ENCODE results near the gene ATP6AP1. TPM values are rescaled to one million over a fixed set of nuclear protein-coding genes. Genes with fewer than 3 reads are reported as not detected.
A peak's percentile ranks its signal among the peaks of the same experiment; 100 is the strongest.

The ATP6AP1 gene
- total and polyA plus RNA-seq, 3 donors from 2014 or later = 95.1 to 158 (median 119) TPM

GRCh38 chrX:154452823-154453222, 24.3 kb downstream of the ATP6AP1 start:
- no peak for TF ChIP-seq POLR2A (IDR thresholded peaks at IDR 0.05)
- no peak for TF ChIP-seq CTCF (IDR thresholded peaks at IDR 0.05)
- no peaks in the 10 kb centered on the region for H3K4me1 ChIP-seq
- no peak overlapping the region for H3K27ac ChIP-seq
- WGBS, 2 donors = 91 to 95% methylated on average over 7 to 9 of the region's 9 CpGs
- no peaks in the 10 kb centered on the region for H3K36me3 ChIP-seq (ENCODE audit: low read depth, missing control alignments)
- H3K9me3 ChIP-seq = no peaks in the 10 kb centered on the region
- no peaks in the 10 kb centered on the region for H3K27me3 ChIP-seq
- no peak for DNase-seq
- H3K4me3 ChIP-seq = no peak overlapping the region
- intact Hi-C loops (cut with DNase I; ENCODE audit: low total_unique reads) = no loop called here

- intact Hi-C loops (cut with DNase I; ENCODE audit: low total_unique reads) = no loop called here
- TF ChIP-seq CTCF (IDR thresholded peaks at IDR 0.05) (no peak), POLR2A (IDR thresholded peaks at IDR 0.05) (no peak)
- Histone ChIP-seq H3K36me3 (ENCODE audit: low read depth, missing control alignments) (no peaks in the 10 kb centered on the region), H3K27ac (peak overlapping the region in 1 of 2 donors; percentile 56), H3K4me1 (no peaks in the 10 kb centered on the region), H3K9me3 (no peaks in the 10 kb centered on the region), H3K27me3 (no peaks in the 10 kb centered on the region), H3K4me3 (peak overlapping the region; percentile 44 to 55)
- DNase-seq = peak; percentile 30
- WGBS, 2 donors = 8 to 9% methylated on average over 12 to 33 of the region's 65 CpGs
These were observed 29.1 kb downstream of the ATP6AP1 start for GRCh38 chrX:154457491-154458115.

GRCh38 chrX:154458116-154458953, 29.9 kb downstream of the ATP6AP1 start, which contains the start of gene PLXNA3:
PLXNA3 (plus strand) TSS chrX:154458281; CDS start chrX:154460184, 1,903 bp downstream.
- Histone ChIP-seq H3K27me3 (no peaks in the 10 kb centered on the region), H3K4me3 (peak within 1 kb of the TSS; percentile 55 to 66), H3K9me3 (no peaks in the 10 kb centered on the region), H3K36me3 (ENCODE audit: low read depth, missing control alignments) (no peaks in the 10 kb centered on the region), H3K27ac (peak within 1 kb of the TSS in 1 of 2 donors; percentile 56), H3K4me1 (no peaks in the 10 kb centered on the region)
- no peak for TF ChIP-seq CTCF (IDR thresholded peaks at IDR 0.05)
- WGBS, 2 donors = 1% methylated on average over 20 of the region's 88 CpGs; no CpG with 5 or more reads in 1 of the 2 donors
- peak; percentile 29 for DNase-seq
- intact Hi-C loops (cut with DNase I; ENCODE audit: low total_unique reads) = no loop called here

- Histone ChIP-seq H3K27ac (no peak overlapping the region), H3K36me3 (ENCODE audit: low read depth, missing control alignments) (no peaks in the 10 kb centered on the region), H3K9me3 (no peaks in the 10 kb centered on the region), H3K27me3 (no peaks in the 10 kb centered on the region), H3K4me1 (no peaks in the 10 kb centered on the region), H3K4me3 (peak overlapping the region; percentile 55 to 66)
- 15 to 30% methylated on average over 2 to 13 of the region's 15 CpGs for WGBS, 2 donors
- DNase-seq = peak; percentile 38
- TF ChIP-seq POLR2A (IDR thresholded peaks at IDR 0.05) = no peak
- no peak for TF ChIP-seq CTCF (IDR thresholded peaks at IDR 0.05)
- intact Hi-C loops (cut with DNase I; ENCODE audit: low total_unique reads) = no loop called here
These were observed 30.7 kb downstream of the ATP6AP1 start for GRCh38 chrX:154458954-154459778.

All from testis (tissue), 3 donors.